Brain microvascular endothelial cell (primary cell): ENCODE results near the gene PLA2G7.
"Not testable (repeated sequence)": the region's sequence is repeated elsewhere in the genome, so short reads cannot be mapped to it uniquely, and the experiment has no call there.

ENCODE experiments used
- DNase-seq: peaks from one replicate; pipeline ENCODE4 v3.0.0-alpha.2; 2020
- H3K27ac ChIP-seq: fragments of 250-450 bp; sonication (Bioruptor Pico); 2 replicates; pipeline ENCODE4 v1.5.1; 2020; ENCODE audit warnings: mild to moderate bottlenecking, moderate library complexity
- H3K27me3 ChIP-seq: fragments of 250-450 bp; sonication (Bioruptor Pico); replicated peaks from 2 replicates; pipeline ENCODE4 v1.5.1; 2020; ENCODE audit warnings: mild to moderate bottlenecking
- H3K36me3 ChIP-seq: fragments of 250-450 bp; sonication (Bioruptor Pico); replicated peaks from 2 replicates; pipeline ENCODE4 v1.5.1; 2020; ENCODE audit warnings: mild to moderate bottlenecking
- H3K4me3 ChIP-seq: 2 replicates; pipeline ENCODE4 v1.5.1; 2011; ENCODE audit warnings: low read depth, mild to moderate bottlenecking, control low read depth, low read length, moderate library complexity
- in situ Hi-C: cut with HindIII; loops from 2 replicates; pipeline ENCODE4 v1.10.0; 2017; ENCODE audit warnings: low sequenced_read_pairs, low pct_ligation_motif_present
- TF ChIP-seq, protein P1 (sequence below): IDR thresholded peaks from 2 replicates; pipeline ENCODE4 v1.5.1; 2011; ENCODE audit warnings: low read depth, mild to moderate bottlenecking, moderate library complexity, low read length, control low read depth, inconsistent platforms; ENCODE audit errors: missing control alignments

The PLA2G7 gene

DNA sequence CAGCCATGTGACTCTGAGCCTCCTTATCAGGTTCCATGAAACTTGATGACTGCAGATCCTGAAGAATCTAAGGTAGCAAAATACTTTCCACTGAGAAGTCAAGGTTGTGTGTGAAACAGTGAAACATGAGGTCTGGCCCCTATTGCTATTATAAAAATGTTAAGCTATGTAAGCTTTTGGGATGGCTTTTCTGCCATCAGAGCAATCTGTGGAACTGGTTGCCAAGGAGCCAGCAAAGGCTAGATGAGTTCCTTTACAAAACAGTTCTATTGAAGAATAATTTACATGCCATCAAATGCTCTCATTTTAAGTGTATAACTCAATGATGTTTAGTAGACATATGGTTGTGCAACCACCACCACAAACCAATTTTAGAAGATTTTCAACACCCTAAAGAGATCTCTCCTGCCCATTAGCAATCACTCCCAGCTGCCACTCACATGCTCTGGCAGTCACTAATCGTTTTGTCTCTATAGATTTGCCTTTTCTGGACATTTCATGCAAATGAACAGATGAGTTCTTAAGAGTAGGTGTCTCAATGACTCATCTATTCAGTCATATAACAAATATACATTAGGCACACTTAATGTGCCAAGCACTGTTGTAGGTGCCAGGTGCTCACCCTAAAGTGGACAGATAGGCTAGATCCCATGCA is 38.2 kb upstream of the PLA2G7 start:
- TF ChIP-seq, protein P1, sequence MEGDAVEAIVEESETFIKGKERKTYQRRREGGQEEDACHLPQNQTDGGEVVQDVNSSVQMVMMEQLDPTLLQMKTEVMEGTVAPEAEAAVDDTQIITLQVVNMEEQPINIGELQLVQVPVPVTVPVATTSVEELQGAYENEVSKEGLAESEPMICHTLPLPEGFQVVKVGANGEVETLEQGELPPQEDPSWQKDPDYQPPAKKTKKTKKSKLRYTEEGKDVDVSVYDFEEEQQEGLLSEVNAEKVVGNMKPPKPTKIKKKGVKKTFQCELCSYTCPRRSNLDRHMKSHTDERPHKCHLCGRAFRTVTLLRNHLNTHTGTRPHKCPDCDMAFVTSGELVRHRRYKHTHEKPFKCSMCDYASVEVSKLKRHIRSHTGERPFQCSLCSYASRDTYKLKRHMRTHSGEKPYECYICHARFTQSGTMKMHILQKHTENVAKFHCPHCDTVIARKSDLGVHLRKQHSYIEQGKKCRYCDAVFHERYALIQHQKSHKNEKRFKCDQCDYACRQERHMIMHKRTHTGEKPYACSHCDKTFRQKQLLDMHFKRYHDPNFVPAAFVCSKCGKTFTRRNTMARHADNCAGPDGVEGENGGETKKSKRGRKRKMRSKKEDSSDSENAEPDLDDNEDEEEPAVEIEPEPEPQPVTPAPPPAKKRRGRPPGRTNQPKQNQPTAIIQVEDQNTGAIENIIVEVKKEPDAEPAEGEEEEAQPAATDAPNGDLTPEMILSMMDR, result no peak
- Histone ChIP-seq H3K27me3 (no peaks in the 10 kb centered on the region), H3K27ac (no peak overlapping the region), H3K4me3 (no peak overlapping the region), H3K36me3 (no peaks in the 10 kb centered on the region)
- in situ Hi-C loops, result no loop called here
- no peak for DNase-seq

DNA sequence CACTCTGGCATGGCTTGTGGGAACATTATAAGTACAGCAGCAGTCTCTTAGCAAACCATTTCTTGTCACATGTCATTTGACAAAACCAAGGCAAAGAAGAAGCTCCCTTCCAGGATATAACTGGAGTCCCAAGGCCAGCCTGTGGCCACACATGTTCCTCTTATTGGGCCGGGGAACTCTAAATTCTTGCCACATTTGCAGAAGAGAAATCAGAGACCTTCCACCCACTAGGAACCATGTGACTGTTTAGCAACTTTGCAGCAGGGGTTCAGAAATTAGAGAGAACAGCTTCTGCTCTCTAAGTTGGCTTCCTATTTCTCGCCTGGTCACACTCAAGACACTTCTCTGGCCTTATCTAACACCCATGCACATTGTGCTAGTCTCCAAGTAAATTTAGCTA is 37.6 kb upstream of the PLA2G7 start:
- H3K27ac ChIP-seq, result no peak overlapping the region
- TF ChIP-seq, protein P1, result no peak

DNA sequence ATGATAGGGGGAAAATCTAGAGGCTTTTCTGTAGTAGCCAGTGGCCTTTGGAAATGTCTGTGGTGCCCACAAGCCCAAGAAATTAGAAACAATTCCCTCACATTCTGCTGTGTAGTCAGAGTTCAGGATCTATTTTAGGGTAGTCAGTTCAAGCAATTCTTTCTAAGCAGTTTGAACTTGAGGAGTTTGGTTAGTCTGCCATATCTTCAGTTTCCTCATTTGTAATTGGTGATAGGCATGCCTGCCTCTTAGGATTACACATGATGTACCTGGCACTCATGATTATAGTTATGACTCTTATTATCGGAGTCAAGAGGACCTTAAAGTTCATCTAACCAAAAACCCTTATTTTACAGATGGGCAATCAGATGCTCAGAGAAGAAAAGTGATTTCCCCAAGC is 36.8 kb upstream of the PLA2G7 start:
- Histone ChIP-seq H3K36me3 (no peaks in the 10 kb centered on the region), H3K4me3 (no peak overlapping the region), H3K27me3 (no peaks in the 10 kb centered on the region), H3K27ac (no peak overlapping the region)
- TF ChIP-seq, protein P1, result no peak
- in situ Hi-C loops, result no loop called here
- no peak for DNase-seq

More for the DNA sequence above, 37.6 kb upstream of the PLA2G7 start:
- Histone ChIP-seq H3K27me3 (no peaks in the 10 kb centered on the region), H3K4me3 (no peak overlapping the region), H3K36me3 (no peaks in the 10 kb centered on the region)
- in situ Hi-C loops, result no loop called here
- no peak for DNase-seq

DNA sequence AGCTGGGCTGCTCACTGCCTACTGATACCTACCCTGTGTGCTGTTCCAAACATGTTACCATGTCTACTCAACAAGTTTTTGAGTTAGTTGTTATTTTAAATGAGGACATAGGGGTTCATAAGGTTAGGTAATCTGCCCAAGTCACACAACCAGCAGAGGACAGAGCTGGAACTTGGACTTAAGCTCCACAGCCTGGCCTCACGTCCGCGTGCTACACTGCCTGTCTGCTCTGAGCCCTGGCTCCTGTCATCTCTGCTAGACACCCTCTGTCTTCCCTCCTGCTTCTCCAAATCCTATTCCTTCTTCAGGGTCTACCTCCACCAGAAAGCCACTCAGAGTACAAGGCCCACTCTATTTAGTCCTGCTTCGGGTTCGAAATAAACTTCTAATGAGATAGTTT is 29.8 kb upstream of the PLA2G7 start:
- no peak for DNase-seq
- Histone ChIP-seq H3K27ac (no peak overlapping the region), H3K4me3 (no peak overlapping the region), H3K27me3 (no peaks in the 10 kb centered on the region), H3K36me3 (no peaks in the 10 kb centered on the region)
- in situ Hi-C loops, result no loop called here
- TF ChIP-seq, protein P1, result no peak

DNA sequence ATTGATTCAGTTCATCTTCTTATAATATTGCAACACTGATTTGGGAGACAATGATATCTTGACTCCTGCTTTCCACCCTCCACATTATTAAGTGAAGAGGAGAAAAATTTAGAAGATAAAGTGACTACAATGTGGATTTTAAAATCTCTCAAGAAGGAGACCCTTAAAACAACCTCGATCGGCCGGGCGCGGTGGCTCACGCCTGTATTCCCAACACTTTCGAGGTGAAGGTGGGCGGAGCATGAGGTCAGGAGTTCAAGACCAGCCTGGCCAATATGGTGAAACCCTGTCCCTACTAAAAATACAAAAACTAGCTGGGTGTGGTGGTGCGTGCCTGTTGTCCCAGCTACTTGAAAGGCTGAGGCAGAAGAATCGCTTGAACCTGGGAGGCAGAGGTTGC is 29.1 kb upstream of the PLA2G7 start:
- DNase-seq, H3K36me3 ChIP-seq: not testable (repeated sequence)

DNA sequence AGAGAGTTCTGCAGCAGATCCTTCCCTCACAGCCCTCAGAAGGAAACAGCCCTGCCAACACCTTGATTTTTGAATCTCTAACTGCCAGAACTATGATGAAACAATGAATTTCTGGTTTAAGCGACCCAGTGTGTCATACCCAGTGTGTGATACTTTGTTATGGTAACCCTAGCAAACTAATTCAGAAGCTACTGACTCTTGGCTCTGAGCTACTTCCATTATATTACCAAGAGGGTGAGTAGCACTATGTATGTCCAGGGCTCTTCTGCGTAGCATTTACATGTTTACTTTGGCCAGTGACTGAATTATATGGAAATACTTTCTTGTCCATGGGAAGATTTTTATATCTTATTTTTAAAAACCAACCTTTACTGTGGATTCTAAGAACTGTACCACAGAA is 28.3 kb upstream of the PLA2G7 start:
- TF ChIP-seq, protein P1, result no peak
- in situ Hi-C loops, result no loop called here
- H3K27ac ChIP-seq, result no peak overlapping the region
- H3K36me3 ChIP-seq, result no peaks in the 10 kb centered on the region
- no peaks in the 10 kb centered on the region for H3K27me3 ChIP-seq
- DNase-seq, result no peak
- no peak overlapping the region for H3K4me3 ChIP-seq

More for the DNA sequence above, 29.1 kb upstream of the PLA2G7 start:
- in situ Hi-C loops, H3K27me3 ChIP-seq, H3K4me3 ChIP-seq, H3K27ac ChIP-seq: not testable (repeated sequence)
